Measurements from ENCODE around the gene GNPTAB. TPM values are rescaled to one million over a fixed set of nuclear protein-coding genes. Genes with fewer than 3 reads are reported as not detected.
A peak's percentile ranks its signal among the peaks of the same experiment; 100 is the strongest.

GNPTAB gene
- total and polyA plus RNA-seq, 2 of the 13 experiments (the other 11 are each of a cell fraction or from before 2014, with no cell fraction given), result 13.6 to 19.4 TPM

GRCh38 chr12:101768781-101769180, 62.0 kb downstream of the GNPTAB start:
- CTCF ChIA-PET (ENCODE audit: low intra/inter-chr PET ratio, low total read pairs), result no interaction called here
- FAIRE-seq, result peak; percentile 60

GRCh38 chr12:101767537-101767936, 63.2 kb downstream of the GNPTAB start:
- Histone ChIP-seq H4K20me1 (ENCODE audit: insufficient read depth, low read length) (no peaks in the 10 kb centered on the region), H3K4me3 (replicated peaks in 1 of 3; ENCODE audit: insufficient read depth in 1 of 3, low read depth in 2 of 3, low read length in 3 of 3) (no peak overlapping the region), H3K27ac (ENCODE audit: extremely low read length, insufficient read depth, low read length) (no peak overlapping the region), H3K4me1 (ENCODE audit: insufficient read depth, low read length) (peaks cover 21% of the 10 kb centered on the region), H3K36me3 (replicated peaks in 1 of 2; ENCODE audit: control insufficient read depth in 1 of 2, insufficient read depth in 2 of 2, low read length in 2 of 2) (no peaks in the 10 kb centered on the region; a peak in 1 of 5 replicates), H3K27me3 (ENCODE audit: control insufficient read depth in 1 of 2, insufficient read depth in 2 of 2, low read length in 2 of 2) (no peaks in the 10 kb centered on the region), H3K4me2 (ENCODE audit: low read depth, low read length) (no peak overlapping the region), H2AFZ (ENCODE audit: low read length) (no peak overlapping the region), H3K79me2 (ENCODE audit: insufficient read depth, low read length) (no peaks in the 10 kb centered on the region), H3K9ac (ENCODE audit: insufficient read depth, low read depth, low read length) (no peak overlapping the region), H3K9me3 (ENCODE audit: low read length) (no peaks in the 10 kb centered on the region)
- POLR2A ChIA-PET, result no interaction called here
- FAIRE-seq (no peak), ATAC-seq (no peak), DNase-seq (ENCODE audit: low spot score) (no peak)
- no TSS peak for BruUV-seq (replicated peaks)
- 91% methylated on average over 1 of the region's 1 CpG for WGBS (ENCODE audit: low lambda C conversion rate)
- intact Hi-C loops (cut with micrococcal nuclease; ENCODE audit: unreplicated experiment) (no loop called here), in situ Hi-C loops (cut with HindIII; ENCODE audit: extremely low pct_ligation_motif_present, low pct_unique_long_range_greater_than_20kb) (loop anchor here (25.0 kb wide), 1 partner anchor 355 kb away; the partner anchor contains the start of gene ARL1)
- CTCF ChIA-PET (ENCODE audit: low intra/inter-chr PET ratio, low total read pairs), result no interaction called here
- peak; percentile 98 for TF ChIP-seq ZNF770 (CRISPR knock-in tag; IDR thresholded peaks at IDR 0.05)
- TF ChIP-seq ZNF460 (CRISPR knock-in tag; IDR thresholded peaks at IDR 0.05; ENCODE audit: borderline replicate concordance), result peak; percentile 45; the same call in 1 of the 2 replicates
- 0 out of 2 replicates have a peak, but pooled peaks have one; percentile 55 for TF ChIP-seq KDM1A (CRISPR knock-in tag; IDR thresholded peaks at IDR 0.05)
- TF ChIP-seq ADNP (CRISPR knock-in tag; IDR thresholded peaks at IDR 0.05), result peak; percentile 51; the same call in 1 of the 2 replicates
- TF ChIP-seq ZMYM4 (CRISPR knock-in tag; IDR thresholded peaks at IDR 0.05), result 0 out of 2 replicates have a peak, but pooled peaks have one; percentile 37
- TF ChIP-seq RCOR2 (CRISPR knock-in tag; IDR thresholded peaks at IDR 0.05), result peak; percentile 58; the same call in 1 of the 2 replicates
- TF ChIP-seq ZMYM3 (CRISPR knock-in tag; IDR thresholded peaks at IDR 0.05), result peak; percentile 82
- 0 out of 2 replicates have a peak, but pooled peaks have one; percentile 38 for TF ChIP-seq ZMYM2 (CRISPR knock-in tag; IDR thresholded peaks at IDR 0.05)
- TF ChIP-seq TEF (CRISPR knock-in tag; IDR thresholded peaks at IDR 0.05), result 0 out of 2 replicates have a peak, but pooled peaks have one; percentile 22
- TF ChIP-seq NFYB (CRISPR knock-in tag; IDR thresholded peaks at IDR 0.05), result no peak

More at GRCh38 chr12:101768781-101769180, 62.0 kb downstream of the GNPTAB start:
- Histone ChIP-seq H3K4me1 (ENCODE audit: insufficient read depth, low read length) (peaks cover 21% of the 10 kb centered on the region), H2AFZ (ENCODE audit: low read length) (no peak overlapping the region), H3K9ac (ENCODE audit: insufficient read depth, low read depth, low read length) (no peak overlapping the region; the same call in 1 of the 2 replicates), H3K27ac (ENCODE audit: extremely low read length, insufficient read depth, low read length) (peak overlapping the region; percentile 27), H3K4me2 (ENCODE audit: low read depth, low read length) (peak overlapping the region; percentile 1; the same call in 1 of the 2 replicates), H3K4me3 (replicated peaks in 1 of 3; ENCODE audit: insufficient read depth in 1 of 3, low read depth in 2 of 3, low read length in 3 of 3) (no peak overlapping the region), H3K27me3 (ENCODE audit: control insufficient read depth in 1 of 2, insufficient read depth in 2 of 2, low read length in 2 of 2) (no peaks in the 10 kb centered on the region), H3K36me3 (replicated peaks in 1 of 2; ENCODE audit: control insufficient read depth in 1 of 2, insufficient read depth in 2 of 2, low read length in 2 of 2) (no peaks in the 10 kb centered on the region; a peak in 1 of 5 replicates), H4K20me1 (ENCODE audit: insufficient read depth, low read length) (no peaks in the 10 kb centered on the region), H3K9me3 (ENCODE audit: low read length) (no peaks in the 10 kb centered on the region), H3K79me2 (ENCODE audit: insufficient read depth, low read length) (no peaks in the 10 kb centered on the region)
- BruUV-seq (replicated peaks), result no TSS peak
- ATAC-seq, result peak; percentile 88
- in situ Hi-C loops (cut with HindIII; ENCODE audit: extremely low pct_ligation_motif_present, low pct_unique_long_range_greater_than_20kb) (loop anchor here (25.0 kb wide), 1 partner anchor 356 kb away; the partner anchor contains the start of gene ARL1), intact Hi-C loops (cut with micrococcal nuclease; ENCODE audit: unreplicated experiment) (no loop called here)
- TF ChIP-seq TFAP4 (IDR thresholded peaks at IDR 0.05; ENCODE audit: borderline replicate concordance, low read depth) (no peak), PITX1 (CRISPR knock-in tag; IDR thresholded peaks at IDR 0.05) (peak; percentile 36; the same call in 1 of the 2 replicates), HNF4A (CRISPR knock-in tag; IDR thresholded peaks at IDR 0.05) (peak; percentile 51), RBM22 (optimal IDR thresholded peaks at IDR 0.05; ENCODE audit: low read length) (no peak), SOX5 (CRISPR knock-in tag; IDR thresholded peaks at IDR 0.05; ENCODE audit: borderline replicate concordance) (peak; percentile 43; the same call in 1 of the 2 replicates), DPF2 (CRISPR knock-in tag; IDR thresholded peaks at IDR 0.05; ENCODE audit: borderline replicate concordance, low read depth) (no peak), ONECUT2 (CRISPR knock-in tag; IDR thresholded peaks at IDR 0.05) (0 out of 2 replicates have a peak, but pooled peaks have one; percentile 27)
- POLR2A ChIA-PET, result no interaction called here
- DNase-seq (ENCODE audit: low spot score), result peak; percentile 45
- WGBS (ENCODE audit: low lambda C conversion rate), result 59% methylated on average over 2 of the region's 2 CpGs
